GM19351 (cell line): ENCODE results near the gene HES5.
"Not testable (repeated sequence)": the region's sequence is repeated elsewhere in the genome, so short reads cannot be mapped to it uniquely, and the experiment has no call there.

Experiments used
- ATAC-seq: cut with Tn5 transposase; IDR thresholded peaks from one replicate; pipeline ENCODE4 v1.9.1; 2021; ENCODE audit warnings: mild to moderate bottlenecking, moderate library complexity; ENCODE audit not compliant: unreplicated experiment

The HES5 gene

GRCh38 chr1:2561446-2561845 lies 31.4 kb upstream of the HES5 start:
- ATAC-seq = no peak

- ATAC-seq = no peak
Measured at GRCh38 chr1:2560299-2561073, 30.4 kb upstream of the HES5 start.

- no peak for ATAC-seq
Measured at GRCh38 chr1:2559509-2560298, 29.6 kb upstream of the HES5 start.

- ATAC-seq = no peak
Measured at GRCh38 chr1:2558861-2559260, 28.8 kb upstream of the HES5 start.

- ATAC-seq = no peak
Measured at GRCh38 chr1:2558420-2558819, 28.4 kb upstream of the HES5 start.

GRCh38 chr1:2557482-2558400 lies 27.7 kb upstream of the HES5 start:
- ATAC-seq = no peak

GRCh38 chr1:2556678-2557481 lies 26.8 kb upstream of the HES5 start:
- ATAC-seq = peak; percentile 36

GRCh38 chr1:2556277-2556677 lies 26.2 kb upstream of the HES5 start, which contains the start of gene TNFRSF14:
Gene TNFRSF14 (plus strand): TSS chr1:2556371. CDS start chr1:2556665, 294 bp downstream.
- peak; percentile 50 for ATAC-seq

- peak; percentile 36 for ATAC-seq
Measured at GRCh38 chr1:2555634-2556276, 25.7 kb upstream of the HES5 start.

GRCh38 chr1:2554621-2555387 lies 24.7 kb upstream of the HES5 start:
- no peak for ATAC-seq

- no peak for ATAC-seq
Measured at GRCh38 chr1:2553871-2554620, 24.0 kb upstream of the HES5 start.

GRCh38 chr1:2553076-2553475 lies 23.0 kb upstream of the HES5 start:
- ATAC-seq = not testable (repeated sequence)

GRCh38 chr1:2552189-2552588 lies 22.1 kb upstream of the HES5 start:
- ATAC-seq = no peak

GRCh38 chr1:2551544-2551943 lies 21.5 kb upstream of the HES5 start:
- ATAC-seq = not testable (repeated sequence)

GRCh38 chr1:2550309-2550861 lies 20.3 kb upstream of the HES5 start:
- ATAC-seq = not testable (repeated sequence)

- not testable (repeated sequence) for ATAC-seq
Measured at GRCh38 chr1:2549367-2550029, 19.4 kb upstream of the HES5 start.

GRCh38 chr1:2548068-2548589 lies 18.1 kb upstream of the HES5 start:
- peak; percentile 13 for ATAC-seq
